Measurements from ENCODE around the gene ZDHHC8.

Gene ZDHHC8

GRCh38 chr22:20178915-20179227 is 47.3 kb downstream of the ZDHHC8 start:
- DNase-seq (ENCODE audit: low read depth): no peak

- no peak for DNase-seq (ENCODE audit: low read depth)
Observed at GRCh38 chr22:20179455-20180244, 48.0 kb downstream of the ZDHHC8 start.

- no peak for DNase-seq (ENCODE audit: low read depth)
Observed at GRCh38 chr22:20180245-20180630, 48.6 kb downstream of the ZDHHC8 start.

GRCh38 chr22:20180640-20181039 is 49.0 kb downstream of the ZDHHC8 start:
- no peak for DNase-seq (ENCODE audit: low read depth)

GRCh38 chr22:20181194-20181883 is 49.7 kb downstream of the ZDHHC8 start:
- DNase-seq (ENCODE audit: low read depth): no peak

- DNase-seq (ENCODE audit: low read depth): no peak
Observed at GRCh38 chr22:20181884-20182236, 50.3 kb downstream of the ZDHHC8 start.

GRCh38 chr22:20182365-20182764 is 50.8 kb downstream of the ZDHHC8 start:
- DNase-seq (ENCODE audit: low read depth): no peak

GRCh38 chr22:20183101-20183500 is 51.5 kb downstream of the ZDHHC8 start:
- no peak for DNase-seq (ENCODE audit: low read depth)

- no peak for DNase-seq (ENCODE audit: low read depth)
Observed at GRCh38 chr22:20183823-20184222, 52.2 kb downstream of the ZDHHC8 start.

GRCh38 chr22:20184501-20185165 is 53.0 kb downstream of the ZDHHC8 start:
- no peak for DNase-seq (ENCODE audit: low read depth)

- DNase-seq (ENCODE audit: low read depth): no peak
Observed at GRCh38 chr22:20185750-20186149, 54.1 kb downstream of the ZDHHC8 start.

GRCh38 chr22:20186183-20186870 is 54.7 kb downstream of the ZDHHC8 start:
- DNase-seq (ENCODE audit: low read depth): no peak

- DNase-seq (ENCODE audit: low read depth): no peak
Observed at GRCh38 chr22:20186871-20187546, 55.4 kb downstream of the ZDHHC8 start.

- DNase-seq (ENCODE audit: low read depth): no peak
Observed at GRCh38 chr22:20187777-20188566, 56.4 kb downstream of the ZDHHC8 start.

GRCh38 chr22:20188567-20188877 is 56.9 kb downstream of the ZDHHC8 start:
- no peak for DNase-seq (ENCODE audit: low read depth)

- no peak for DNase-seq (ENCODE audit: low read depth)
Observed at GRCh38 chr22:20191000-20191515, 59.5 kb downstream of the ZDHHC8 start.

GRCh38 chr22:20191803-20192202 is 60.2 kb downstream of the ZDHHC8 start:
- DNase-seq (ENCODE audit: low read depth): no peak

- no peak for DNase-seq (ENCODE audit: low read depth)
Observed at GRCh38 chr22:20192293-20192971, 60.8 kb downstream of the ZDHHC8 start.

GRCh38 chr22:20192972-20193760 is 61.6 kb downstream of the ZDHHC8 start:
- DNase-seq (ENCODE audit: low read depth): no peak

All from amniotic epithelial cell (primary cell).